Measurements from ENCODE around the gene DLGAP1. TPM values are rescaled to one million over a fixed set of nuclear protein-coding genes. Genes with fewer than 3 reads are reported as not detected.

The DLGAP1 gene
- total RNA-seq, 1 experiment from 2014 or later: 23.2 TPM

GRCh38 chr18:4399929-4400328, 55.2 kb downstream of the DLGAP1 start:
- no peak overlapping the region for H3K14ac ChIP-seq (ENCODE audit: insufficient read depth, low read length)
- H2BK5ac ChIP-seq (ENCODE audit: insufficient read length, low read length): no peak overlapping the region
- H3K79me1 ChIP-seq (ENCODE audit: insufficient read depth, low read depth, low read length, poor library complexity, severe bottlenecking): peaks cover 6% of the 10 kb centered on the region
- no peak overlapping the region for H3K4ac ChIP-seq (ENCODE audit: low read depth, low read length)
- Mint-ChIP-seq H3K27me3 (ENCODE audit: low read depth) (no peaks in the 10 kb centered on the region), H3K9me3 (no peaks in the 10 kb centered on the region), H3K4me1 (peaks cover 43 to 53% of the 10 kb centered on the region in 2 experiments), H3K4me3 (no peak overlapping the region), H3K27ac (peak overlapping the region in 2 of 3 experiments; percentile 27 to 34; a peak in 2 of 7 replicates), H3K36me3 (ENCODE audit: insufficient read depth in 1 of 3, low read depth in 3 of 3) (no peaks in the 10 kb centered on the region)
- H3K18ac ChIP-seq (ENCODE audit: insufficient read length, low read depth, low read length): no peak overlapping the region
- TF ChIP-seq CTCF (conservative IDR thresholded peaks at IDR 0.05): no peak
- H4K8ac ChIP-seq (replicated peaks; ENCODE audit: insufficient read length, low read depth, low read length): no peak overlapping the region
- H3K27me3 ChIP-seq (ENCODE audit: insufficient read depth, low read length): no peaks in the 10 kb centered on the region
- no peaks in the 10 kb centered on the region for H3K23me2 ChIP-seq (ENCODE audit: insufficient read length, low read depth, low read length, poor library complexity, severe bottlenecking)
- no peak overlapping the region for H2BK12ac ChIP-seq (ENCODE audit: insufficient read length, low read depth, low read length)
- no peak overlapping the region for H4K91ac ChIP-seq (ENCODE audit: insufficient read length, low read depth, low read length)
- no peak overlapping the region for H2AK5ac ChIP-seq (ENCODE audit: insufficient read length, low read length)
- H4K5ac ChIP-seq (ENCODE audit: insufficient read length, low read depth, low read length): no peak overlapping the region
- no peak overlapping the region for H3T11ph ChIP-seq (ENCODE audit: low read length)
- no peak overlapping the region for H3K56ac ChIP-seq (ENCODE audit: insufficient read length, low read depth, low read length)
- H2BK20ac ChIP-seq (ENCODE audit: low read depth, low read length, poor library complexity, severe bottlenecking): no peak overlapping the region
- no peak overlapping the region for H3K9ac ChIP-seq (ENCODE audit: extremely low read depth, insufficient read length, low read length)
- H3K9me3 ChIP-seq (ENCODE audit: control insufficient read depth, low read depth, low read length): no peaks in the 10 kb centered on the region
- no peak overlapping the region for H3K23ac ChIP-seq (ENCODE audit: insufficient read length, low read depth, low read length)
- DNase-seq: peak; percentile 41
- no peak overlapping the region for H3K4me2 ChIP-seq (ENCODE audit: insufficient read depth, insufficient read length, low read length)
- WGBS (ENCODE audit: extremely low coverage, insufficient read length, low lambda C conversion rate): no CpG with 5 or more reads among the region's 5 CpGs
- H2AFZ ChIP-seq (ENCODE audit: low read length): no peak overlapping the region
- H2BK120ac ChIP-seq (ENCODE audit: low read depth, low read length, poor library complexity, severe bottlenecking): no peak overlapping the region
- H3K79me2 ChIP-seq (ENCODE audit: insufficient read depth, low read length): no peaks in the 10 kb centered on the region
- peaks cover 4% of the 10 kb centered on the region; the same call in 1 of the 2 replicates for H3K4me1 ChIP-seq (ENCODE audit: insufficient read depth, low read length)
- H4K20me1 ChIP-seq (ENCODE audit: control insufficient read depth, insufficient read depth, insufficient read length): no peaks in the 10 kb centered on the region
- H3K27ac ChIP-seq (ENCODE audit: insufficient read length, low read depth, low read length): no peak overlapping the region
- no peak overlapping the region for H2BK15ac ChIP-seq (ENCODE audit: low read depth, low read length)
